Renal cortex interstitium (tissue), 11 donors: ENCODE data around the gene MRPL2. TPM values are rescaled to one million over a fixed set of nuclear protein-coding genes. Genes with fewer than 3 reads are reported as not detected.

Experiments
- DNase-seq, 11 donors: peaks; one replicate each; pipeline ENCODE4 v3.0.0-alpha.2; 2013; ENCODE audit warnings: low read depth in 9 of 11, low spot score in 4 of 11; ENCODE audit errors: extremely low read depth in 1 of 11
- polyA plus RNA-seq, 3 donors: library from polyadenylated mRNA; unstranded; fragments of 120-200 nt; gene quantifications; one replicate each; pipeline ENCODE4 v1.2.1, GENCODE V29; 2013; ENCODE audit not compliant: insufficient read length in 3 of 3

Gene MRPL2
- polyA plus RNA-seq, 3 donors: 46.8 to 73.4 (median 64.4) TPM

GRCh38 chr6:43013097-43013842, 46.0 kb downstream of the MRPL2 start:
- DNase-seq: no peak

DNA sequence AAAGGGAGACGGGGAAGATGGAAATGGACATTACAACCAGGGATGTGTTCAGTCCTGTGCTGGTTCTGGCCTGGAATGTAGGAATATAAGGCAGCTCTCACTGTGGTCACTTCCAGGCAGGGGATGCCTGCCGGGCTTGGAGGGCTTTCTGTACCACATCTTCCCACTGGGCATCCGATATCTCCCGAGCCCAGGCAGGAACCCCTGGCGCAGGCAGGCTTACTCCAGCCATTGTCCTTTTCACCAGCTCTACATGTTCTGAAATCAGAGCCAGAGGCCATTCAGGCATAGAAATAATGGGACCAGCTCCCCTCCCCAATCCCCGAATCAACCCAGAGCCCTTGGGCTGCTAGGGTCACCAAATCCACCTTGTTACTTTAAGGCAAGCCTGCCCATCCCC, 46.9 kb downstream of the MRPL2 start:
- no peak for DNase-seq

- DNase-seq: no peak
Measured at GRCh38 chr6:43011207-43011606, 48.0 kb downstream of the MRPL2 start.

GRCh38 chr6:43009124-43009523, 50.1 kb downstream of the MRPL2 start:
- DNase-seq: peak in 1 of 11 donors; percentile 5

GRCh38 chr6:43007126-43007525, 52.1 kb downstream of the MRPL2 start:
- DNase-seq: no peak

DNA sequence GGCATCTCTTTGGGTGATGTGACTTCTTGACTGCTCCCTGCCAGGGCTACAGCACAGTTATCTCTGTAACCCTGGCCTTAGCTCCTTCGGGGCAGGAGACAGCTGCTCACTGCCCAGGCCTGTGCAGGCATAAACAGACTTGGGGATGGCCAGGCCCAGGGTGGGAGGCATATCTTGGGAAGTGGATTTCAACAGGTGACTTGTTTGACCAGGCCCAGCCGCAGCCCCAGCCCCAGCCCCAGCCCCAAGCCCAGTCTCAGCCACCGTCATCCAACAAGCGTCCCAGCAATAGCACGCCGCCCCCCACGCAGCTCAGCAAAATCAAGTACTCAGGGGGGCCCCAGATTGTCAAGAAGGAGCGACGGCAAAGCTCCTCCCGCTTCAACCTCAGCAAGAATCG, 53.0 kb downstream of the MRPL2 start:
- no peak for DNase-seq

GRCh38 chr6:43005844-43006243, 53.4 kb downstream of the MRPL2 start:
- no peak for DNase-seq

Other genes with a start within 250 kb of the MRPL2 start
- gene RPL7L1, start 179.8 kb downstream of the MRPL2 start, polyA plus RNA-seq: 100 to 1,000 TPM; 110 to 123 (median 119) TPM
- gene PTCRA, start 143.4 kb downstream of the MRPL2 start, polyA plus RNA-seq: under 1 TPM in 2 of 3 donors, not detected in 1; 0.25 to 0.40 TPM
- 10 to 100 TPM; 53.7 to 66.1 (median 60.7) TPM for gene CNPY3, start 130.0 kb downstream of the MRPL2 start, polyA plus RNA-seq
- gene GNMT, start 98.7 kb downstream of the MRPL2 start, polyA plus RNA-seq: 1 to 10 TPM in 1 of 3 donors, under 1 TPM in 2; 0.95 to 2.6 (median 0.98) TPM
- gene PEX6, start 80.3 kb downstream of the MRPL2 start, polyA plus RNA-seq: 10 to 100 TPM; 23.2 to 32.2 (median 23.4) TPM
- gene PPP2R5D, start 74.9 kb downstream of the MRPL2 start, polyA plus RNA-seq: 10 to 100 TPM; 51.0 to 66.3 (median 64.0) TPM
- 10 to 100 TPM; 80.8 to 98.4 (median 81.0) TPM for gene MEA1, start 45.5 kb downstream of the MRPL2 start, polyA plus RNA-seq
- gene KLHDC3, start 45.2 kb downstream of the MRPL2 start, polyA plus RNA-seq: 100 to 1,000 TPM in 1 of 3 donors, 10 to 100 TPM in 2; 91.7 to 104 (median 96.0) TPM
- 10 to 100 TPM; 58.0 to 62.7 (median 62.6) TPM for gene RRP36, start 37.8 kb downstream of the MRPL2 start, polyA plus RNA-seq
- 10 to 100 TPM; 47.5 to 57.8 (median 57.7) TPM for gene CUL7, start 5.6 kb downstream of the MRPL2 start, polyA plus RNA-seq
- 10 to 100 TPM; 53.8 to 79.3 (median 57.6) TPM for gene KLC4, start 197 bp upstream of the MRPL2 start, polyA plus RNA-seq
- gene PTK7, start 16.9 kb upstream of the MRPL2 start, polyA plus RNA-seq: 100 to 1,000 TPM; 217 to 274 (median 239) TPM
- 10 to 100 TPM; 27.6 to 32.8 (median 31.5) TPM for gene SRF, start 111.8 kb upstream of the MRPL2 start, polyA plus RNA-seq
- 10 to 100 TPM; 30.8 to 45.6 (median 37.8) TPM for gene CUL9, start 122.8 kb upstream of the MRPL2 start, polyA plus RNA-seq
- 10 to 100 TPM; 45.2 to 91.1 (median 85.0) TPM for gene DNPH1, start 170.0 kb upstream of the MRPL2 start, polyA plus RNA-seq
- gene TTBK1, start 184.0 kb upstream of the MRPL2 start, polyA plus RNA-seq: under 1 TPM; 0.26 to 0.51 (median 0.29) TPM
- gene SLC22A7, start 238.8 kb upstream of the MRPL2 start, polyA plus RNA-seq: 1 to 10 TPM in 1 of 3 donors, under 1 TPM in 2; 0.79 to 1.4 (median 0.81) TPM
- gene CRIP3, start 249.4 kb upstream of the MRPL2 start, polyA plus RNA-seq: 1 to 10 TPM; 3.3 to 9.0 (median 3.7) TPM